ENCODE measurements around the gene RAB11FIP3.

DNA sequence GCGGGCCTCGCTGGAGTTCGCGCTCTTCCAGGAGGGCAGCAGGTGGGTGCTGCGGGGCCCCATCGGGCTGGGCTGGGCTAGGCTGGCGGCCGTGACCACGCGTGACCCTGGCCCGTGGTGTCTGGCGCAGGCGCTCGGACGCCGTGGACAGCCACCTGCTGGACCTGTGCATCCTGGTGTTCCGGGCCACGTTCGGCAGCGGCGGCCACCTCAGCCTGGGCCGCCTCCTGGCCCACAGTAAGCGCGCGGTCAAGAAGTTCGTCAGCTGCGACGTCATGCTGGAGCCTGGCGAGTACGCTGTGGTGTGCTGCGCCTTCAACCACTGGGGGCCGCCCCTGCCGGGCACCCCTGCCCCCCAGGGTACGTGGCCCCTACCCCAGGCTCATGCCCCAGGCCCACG, 126.7 kb downstream of the RAB11FIP3 start:
- TF ChIP-seq, protein P1, sequence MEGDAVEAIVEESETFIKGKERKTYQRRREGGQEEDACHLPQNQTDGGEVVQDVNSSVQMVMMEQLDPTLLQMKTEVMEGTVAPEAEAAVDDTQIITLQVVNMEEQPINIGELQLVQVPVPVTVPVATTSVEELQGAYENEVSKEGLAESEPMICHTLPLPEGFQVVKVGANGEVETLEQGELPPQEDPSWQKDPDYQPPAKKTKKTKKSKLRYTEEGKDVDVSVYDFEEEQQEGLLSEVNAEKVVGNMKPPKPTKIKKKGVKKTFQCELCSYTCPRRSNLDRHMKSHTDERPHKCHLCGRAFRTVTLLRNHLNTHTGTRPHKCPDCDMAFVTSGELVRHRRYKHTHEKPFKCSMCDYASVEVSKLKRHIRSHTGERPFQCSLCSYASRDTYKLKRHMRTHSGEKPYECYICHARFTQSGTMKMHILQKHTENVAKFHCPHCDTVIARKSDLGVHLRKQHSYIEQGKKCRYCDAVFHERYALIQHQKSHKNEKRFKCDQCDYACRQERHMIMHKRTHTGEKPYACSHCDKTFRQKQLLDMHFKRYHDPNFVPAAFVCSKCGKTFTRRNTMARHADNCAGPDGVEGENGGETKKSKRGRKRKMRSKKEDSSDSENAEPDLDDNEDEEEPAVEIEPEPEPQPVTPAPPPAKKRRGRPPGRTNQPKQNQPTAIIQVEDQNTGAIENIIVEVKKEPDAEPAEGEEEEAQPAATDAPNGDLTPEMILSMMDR (IDR thresholded peaks at IDR 0.05; ENCODE audit: low read depth, low read length), result no peak
- TF ChIP-seq EZH2phosphoT487 (IDR thresholded peaks at IDR 0.05; ENCODE audit: low read depth), result no peak
